Measurements from ENCODE around the gene MTUS2.
"Not testable (repeated sequence)": the region's sequence is repeated elsewhere in the genome, so short reads cannot be mapped to it uniquely, and the experiment has no call there.

MTUS2 gene

GRCh38 chr13:29165840-29166239 is 345.7 kb downstream of the MTUS2 start:
- Histone ChIP-seq H3K36me3 (replicated peaks) (no peaks in the 10 kb centered on the region), H3K9me3 (peaks cover 2% of the 10 kb centered on the region; the same call in 1 of the 2 replicates), H3K4me1 (no peaks in the 10 kb centered on the region), H3K4me3 (no peak overlapping the region), H3K27me3 (ENCODE audit: low read depth) (no peaks in the 10 kb centered on the region)
- in situ Hi-C loops (cut with MboI; ENCODE audit: low sequenced_read_pairs) = no loop called here
- DNase-seq (ENCODE audit: low spot score in 2 of 2) = no peak

- Histone ChIP-seq H3K4me3 (no peak overlapping the region), H3K9me3 (peaks cover 1% of the 10 kb centered on the region; the same call in 1 of the 2 replicates), H3K27me3 (ENCODE audit: low read depth) (no peaks in the 10 kb centered on the region), H3K4me1 (no peaks in the 10 kb centered on the region), H3K36me3 (replicated peaks) (no peaks in the 10 kb centered on the region)
- in situ Hi-C loops (cut with MboI; ENCODE audit: low sequenced_read_pairs) = no loop called here
- DNase-seq (ENCODE audit: low spot score in 2 of 2) = no peak
Measured at GRCh38 chr13:29170436-29171082, 350.4 kb downstream of the MTUS2 start.

DNA sequence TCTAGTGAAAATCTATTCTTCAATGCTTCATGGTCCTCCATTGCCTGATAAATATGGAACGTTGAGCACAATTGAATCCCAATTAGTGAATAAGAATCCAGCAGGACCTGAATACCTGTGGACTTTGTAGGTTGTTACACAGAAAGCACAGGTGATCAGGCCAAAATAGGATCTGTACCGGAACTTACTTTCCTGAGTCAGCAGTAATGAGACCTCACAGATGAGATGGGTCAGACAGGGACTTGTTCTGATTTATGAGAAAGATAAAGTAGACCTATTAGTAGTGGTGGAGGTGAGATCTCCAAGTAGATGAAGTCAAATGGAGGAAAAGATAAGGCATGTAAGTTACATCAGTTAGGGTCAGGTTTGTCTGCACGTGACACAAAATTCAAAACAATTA is 351.1 kb downstream of the MTUS2 start:
- Histone ChIP-seq H3K4me3 (no peak overlapping the region), H3K4me1 (no peaks in the 10 kb centered on the region), H3K9me3 (no peaks in the 10 kb centered on the region; the same call in 1 of the 2 replicates), H3K27me3 (ENCODE audit: low read depth) (no peaks in the 10 kb centered on the region), H3K36me3 (replicated peaks) (no peaks in the 10 kb centered on the region)
- in situ Hi-C loops (cut with MboI; ENCODE audit: low sequenced_read_pairs) = no loop called here
- no peak for DNase-seq (ENCODE audit: low spot score in 2 of 2)

GRCh38 chr13:29174093-29174492 is 354.0 kb downstream of the MTUS2 start:
- in situ Hi-C loops (cut with MboI; ENCODE audit: low sequenced_read_pairs) = no loop called here
- Histone ChIP-seq H3K4me1 (no peaks in the 10 kb centered on the region), H3K27me3 (ENCODE audit: low read depth) (no peaks in the 10 kb centered on the region), H3K4me3 (no peak overlapping the region), H3K36me3 (replicated peaks) (no peaks in the 10 kb centered on the region), H3K9me3 (no peaks in the 10 kb centered on the region; the same call in 1 of the 2 replicates)
- DNase-seq (ENCODE audit: low spot score in 2 of 2) = no peak

- no peak for DNase-seq (ENCODE audit: low spot score in 2 of 2)
- in situ Hi-C loops (cut with MboI; ENCODE audit: low sequenced_read_pairs) = no loop called here
- Histone ChIP-seq H3K4me1 (no peaks in the 10 kb centered on the region), H3K9me3 (no peaks in the 10 kb centered on the region; the same call in 1 of the 2 replicates), H3K4me3 (no peak overlapping the region), H3K36me3 (replicated peaks) (no peaks in the 10 kb centered on the region), H3K27me3 (ENCODE audit: low read depth) (no peaks in the 10 kb centered on the region)
Measured at GRCh38 chr13:29175250-29175873, 355.2 kb downstream of the MTUS2 start.

GRCh38 chr13:29180055-29180454 is 359.9 kb downstream of the MTUS2 start:
- no peak overlapping the region for H3K4me3 ChIP-seq
- H3K4me1 ChIP-seq = no peaks in the 10 kb centered on the region
- H3K9me3 ChIP-seq = no peaks in the 10 kb centered on the region
- no peak for DNase-seq (ENCODE audit: low spot score in 2 of 2)
- in situ Hi-C loops (cut with MboI; ENCODE audit: low sequenced_read_pairs) = no loop called here
- no peaks in the 10 kb centered on the region for H3K27me3 ChIP-seq (ENCODE audit: low read depth)
- no peaks in the 10 kb centered on the region for H3K36me3 ChIP-seq (replicated peaks)

DNA sequence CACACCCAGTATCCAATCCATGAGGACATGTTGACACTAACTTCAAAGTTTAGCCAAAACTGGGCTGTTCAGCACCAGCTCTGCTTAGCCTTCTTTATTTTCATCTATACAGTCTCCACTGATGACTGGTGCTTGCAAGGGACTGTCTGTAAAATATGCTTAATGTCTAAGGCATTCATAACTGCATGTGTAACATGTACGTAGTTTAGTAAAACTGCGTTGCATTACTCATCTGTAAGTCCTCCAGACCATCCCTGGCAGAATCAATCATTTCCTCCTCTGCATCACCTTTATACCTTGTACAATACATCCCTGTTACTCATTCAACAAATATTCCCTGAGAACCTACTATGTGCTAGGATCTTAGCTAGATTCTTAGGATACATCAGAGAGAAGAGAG is 362.1 kb downstream of the MTUS2 start:
- in situ Hi-C loops (cut with MboI; ENCODE audit: low sequenced_read_pairs) = no loop called here
- no peaks in the 10 kb centered on the region for H3K27me3 ChIP-seq (ENCODE audit: low read depth)
- no peaks in the 10 kb centered on the region for H3K36me3 ChIP-seq (replicated peaks)
- DNase-seq (ENCODE audit: low spot score in 2 of 2) = no peak
- no peak overlapping the region for H3K4me3 ChIP-seq
- H3K4me1 ChIP-seq = no peaks in the 10 kb centered on the region
- no peaks in the 10 kb centered on the region for H3K9me3 ChIP-seq

GRCh38 chr13:29185926-29186325 is 365.8 kb downstream of the MTUS2 start:
- no peak for DNase-seq (ENCODE audit: low spot score in 2 of 2)
- no peaks in the 10 kb centered on the region for H3K36me3 ChIP-seq (replicated peaks)
- in situ Hi-C loops (cut with MboI; ENCODE audit: low sequenced_read_pairs) = no loop called here
- H3K9me3 ChIP-seq = no peaks in the 10 kb centered on the region
- no peaks in the 10 kb centered on the region for H3K4me1 ChIP-seq
- no peaks in the 10 kb centered on the region for H3K27me3 ChIP-seq (ENCODE audit: low read depth)
- H3K4me3 ChIP-seq = no peak overlapping the region

- in situ Hi-C loops (cut with MboI; ENCODE audit: low sequenced_read_pairs) = no loop called here
- Histone ChIP-seq H3K4me3 (no peak overlapping the region), H3K9me3 (no peaks in the 10 kb centered on the region), H3K4me1 (no peaks in the 10 kb centered on the region), H3K36me3 (replicated peaks) (no peaks in the 10 kb centered on the region), H3K27me3 (ENCODE audit: low read depth) (no peaks in the 10 kb centered on the region)
- DNase-seq (ENCODE audit: low spot score in 2 of 2) = no peak
Measured at GRCh38 chr13:29187584-29187983, 367.4 kb downstream of the MTUS2 start.

- no peaks in the 10 kb centered on the region for H3K4me1 ChIP-seq
- no peaks in the 10 kb centered on the region for H3K36me3 ChIP-seq (replicated peaks)
- in situ Hi-C loops (cut with MboI; ENCODE audit: low sequenced_read_pairs) = no loop called here
- no peaks in the 10 kb centered on the region for H3K27me3 ChIP-seq (ENCODE audit: low read depth)
- H3K9me3 ChIP-seq = no peaks in the 10 kb centered on the region
- no peak for DNase-seq (ENCODE audit: low spot score in 2 of 2)
- H3K4me3 ChIP-seq = no peak overlapping the region
Measured at GRCh38 chr13:29190298-29190697, 370.2 kb downstream of the MTUS2 start.

DNA sequence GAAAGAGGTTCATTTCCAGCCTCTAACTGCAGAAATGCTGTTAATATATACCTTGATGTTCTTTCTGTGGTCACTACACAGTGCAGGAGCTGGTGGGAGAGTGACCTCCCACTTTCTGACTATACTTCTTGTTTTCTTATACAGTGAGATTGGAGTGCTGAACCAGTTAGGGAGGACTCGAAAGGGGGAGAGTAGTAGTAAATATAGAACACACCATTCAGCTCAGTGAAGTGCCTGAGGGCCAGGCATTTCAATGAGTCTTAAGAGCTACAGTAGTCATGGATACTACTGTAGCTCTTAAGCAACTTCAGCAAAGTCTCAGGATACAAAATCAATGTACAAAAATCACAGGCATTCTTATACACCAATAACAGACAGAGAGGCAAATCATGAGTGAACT is 372.9 kb downstream of the MTUS2 start:
- no peak for DNase-seq (ENCODE audit: low spot score in 2 of 2)
- Histone ChIP-seq H3K36me3 (replicated peaks) (no peaks in the 10 kb centered on the region), H3K4me1 (no peaks in the 10 kb centered on the region), H3K9me3 (no peaks in the 10 kb centered on the region), H3K4me3 (no peak overlapping the region), H3K27me3 (ENCODE audit: low read depth) (no peaks in the 10 kb centered on the region)
- in situ Hi-C loops (cut with MboI; ENCODE audit: low sequenced_read_pairs) = no loop called here

- in situ Hi-C loops (cut with MboI; ENCODE audit: low sequenced_read_pairs) = no loop called here
- DNase-seq (ENCODE audit: low spot score in 2 of 2) = no peak
- Histone ChIP-seq H3K9me3 (no peaks in the 10 kb centered on the region), H3K4me1 (no peaks in the 10 kb centered on the region), H3K36me3 (replicated peaks) (no peaks in the 10 kb centered on the region), H3K27me3 (ENCODE audit: low read depth) (no peaks in the 10 kb centered on the region), H3K4me3 (no peak overlapping the region)
Measured at GRCh38 chr13:29195456-29195855, 375.3 kb downstream of the MTUS2 start.

GRCh38 chr13:29196409-29197074 is 376.4 kb downstream of the MTUS2 start:
- Histone ChIP-seq H3K9me3 (no peaks in the 10 kb centered on the region), H3K4me1 (no peaks in the 10 kb centered on the region), H3K4me3 (no peak overlapping the region), H3K36me3 (replicated peaks) (no peaks in the 10 kb centered on the region), H3K27me3 (ENCODE audit: low read depth) (no peaks in the 10 kb centered on the region)
- DNase-seq (ENCODE audit: low spot score in 2 of 2) = no peak
- in situ Hi-C loops (cut with MboI; ENCODE audit: low sequenced_read_pairs) = no loop called here

- in situ Hi-C loops (cut with MboI; ENCODE audit: low sequenced_read_pairs); H3K27me3 ChIP-seq (ENCODE audit: low read depth); H3K4me3 ChIP-seq; H3K36me3 ChIP-seq (replicated peaks); H3K4me1 ChIP-seq; DNase-seq (ENCODE audit: low spot score in 2 of 2); H3K9me3 ChIP-seq: not testable (repeated sequence)
Measured at GRCh38 chr13:29202753-29203152, 382.6 kb downstream of the MTUS2 start.
